HG03175 (cell line): Measurements from ENCODE around the gene KRTAP22-2.

Experiments used
- ATAC-seq: cut with Tn5 transposase; IDR thresholded peaks from one replicate; pipeline ENCODE4 v1.9.1; 2021; ENCODE audit warnings: mild to moderate bottlenecking, moderate library complexity; ENCODE audit not compliant: unreplicated experiment

The KRTAP22-2 gene

DNA sequence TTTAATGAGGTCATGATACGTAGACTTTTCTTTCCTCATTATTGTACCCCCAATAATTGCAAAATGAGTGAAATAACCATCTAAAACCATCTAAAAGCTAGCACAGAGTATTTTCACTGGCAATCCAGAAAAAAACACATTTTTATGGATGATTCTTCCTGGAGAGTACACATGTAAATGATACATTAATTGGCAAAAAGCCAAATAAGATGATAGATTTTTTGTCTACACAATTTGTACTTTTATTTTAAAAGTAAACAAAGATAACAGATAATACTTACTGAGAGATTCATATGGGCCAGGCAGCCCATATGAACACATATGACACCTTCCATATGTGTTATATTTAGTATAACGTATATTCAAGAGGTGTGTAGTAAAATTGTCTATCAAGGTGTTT, 26.6 kb downstream of the KRTAP22-2 start:
- ATAC-seq = no peak

DNA sequence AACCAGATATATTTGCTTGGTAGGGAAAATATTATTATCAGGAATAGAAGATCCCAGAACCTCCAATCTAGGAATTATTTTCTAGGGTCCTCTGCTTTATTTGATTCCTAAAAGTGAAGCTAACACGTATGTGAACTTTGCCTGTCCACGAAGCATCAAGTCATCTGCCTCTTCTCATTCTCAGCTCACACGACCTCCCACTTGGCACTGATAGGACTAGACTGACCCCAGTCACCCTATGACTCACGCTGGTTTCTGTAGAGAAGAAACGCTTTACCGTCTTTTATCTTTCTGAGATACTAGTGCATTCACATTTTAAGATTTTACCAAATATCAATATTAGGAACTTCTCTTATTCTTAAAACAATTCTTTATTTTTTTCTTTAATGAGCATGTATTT, 27.1 kb downstream of the KRTAP22-2 start:
- no peak for ATAC-seq

DNA sequence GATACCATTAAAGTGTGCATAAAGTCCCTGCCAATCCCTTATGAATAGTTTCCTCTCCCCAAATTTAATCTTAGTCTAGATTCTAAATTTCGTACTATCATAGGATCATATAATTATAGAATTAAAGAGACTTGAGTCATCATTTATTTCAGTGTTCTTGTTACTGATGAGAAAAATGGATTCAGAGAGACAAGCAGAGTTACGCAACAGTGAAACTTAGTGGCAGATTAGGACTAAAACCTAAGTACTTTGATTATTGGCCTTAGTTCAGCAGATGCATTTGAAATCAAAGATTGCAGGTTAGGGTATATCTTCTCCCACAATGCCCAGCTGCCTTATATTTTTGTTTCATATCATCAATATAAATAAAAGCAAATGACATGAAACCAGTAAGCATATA, 28.2 kb downstream of the KRTAP22-2 start:
- no peak for ATAC-seq

DNA sequence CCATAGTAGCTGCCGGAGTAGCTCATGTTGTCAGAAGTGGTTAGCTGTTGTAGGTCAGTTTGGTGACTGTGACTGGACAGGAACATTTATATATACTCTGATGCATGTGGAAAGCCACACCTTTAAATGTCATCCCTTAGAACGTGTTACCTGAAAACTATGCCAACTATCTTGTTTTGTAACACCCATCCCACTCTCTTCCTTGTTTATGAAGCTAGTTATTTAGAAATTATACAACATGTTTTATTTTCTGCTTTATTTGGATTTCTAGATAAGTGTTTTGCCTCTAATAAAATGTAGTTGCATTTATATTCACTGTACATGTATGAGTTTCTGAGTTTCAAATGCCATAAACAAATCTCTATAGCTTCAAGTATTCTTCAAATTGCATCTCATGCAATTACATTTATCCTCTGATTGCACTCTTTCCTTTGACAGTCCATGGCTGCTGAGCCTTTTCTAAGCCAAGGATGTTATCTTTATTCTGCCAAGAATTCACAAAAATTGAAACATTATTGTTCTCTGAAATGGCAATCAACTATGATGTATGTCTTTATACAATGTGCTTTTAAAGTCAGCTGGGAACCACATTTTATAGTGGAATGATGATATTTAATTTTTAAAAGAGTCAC, 28.8 kb downstream of the KRTAP22-2 start, which contains the start of gene KRTAP19-7:
Gene KRTAP19-7 (minus strand): TSS at position 51 of the 632 bp plus-strand sequence. CDS start 25 bp downstream, at position 26.
- ATAC-seq = no peak

DNA sequence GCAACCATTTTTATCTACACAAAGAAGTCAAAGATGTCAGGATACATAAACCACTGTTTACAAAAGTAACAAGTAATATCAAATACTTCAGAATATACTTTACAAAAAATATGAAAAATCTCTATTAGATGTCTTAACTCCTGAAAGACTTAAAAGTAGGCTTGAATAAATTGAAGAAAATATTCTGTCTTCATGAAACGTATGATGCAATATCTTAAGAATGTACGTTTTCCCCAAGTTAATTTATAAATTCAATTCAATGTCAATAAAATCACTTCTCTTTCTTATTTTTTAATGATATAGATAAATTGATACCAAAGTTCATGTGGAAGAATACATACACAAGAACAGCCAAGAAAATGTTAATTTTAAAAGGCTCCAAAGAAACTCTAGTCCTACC, 35.1 kb downstream of the KRTAP22-2 start:
- ATAC-seq = no peak

DNA sequence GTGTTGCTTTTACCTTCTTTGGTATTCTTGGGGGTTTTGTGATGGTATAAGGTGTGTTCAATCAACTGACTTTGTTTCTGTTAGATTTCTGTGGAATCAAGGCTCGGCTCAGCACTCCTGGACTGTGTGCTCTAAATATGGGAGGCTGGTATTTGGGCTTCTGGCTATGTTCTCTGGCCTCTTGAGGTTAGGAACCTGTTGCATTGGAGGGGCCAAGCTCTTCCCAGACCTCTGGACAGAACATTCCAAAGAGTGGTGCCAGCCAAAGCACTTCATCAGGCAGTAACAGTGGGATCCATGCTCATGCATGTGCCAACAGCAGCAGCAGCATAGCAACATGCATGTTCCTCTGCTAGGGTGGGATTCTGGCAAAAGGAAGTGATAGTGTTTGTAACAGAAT, 37.4 kb downstream of the KRTAP22-2 start:
- no peak for ATAC-seq

DNA sequence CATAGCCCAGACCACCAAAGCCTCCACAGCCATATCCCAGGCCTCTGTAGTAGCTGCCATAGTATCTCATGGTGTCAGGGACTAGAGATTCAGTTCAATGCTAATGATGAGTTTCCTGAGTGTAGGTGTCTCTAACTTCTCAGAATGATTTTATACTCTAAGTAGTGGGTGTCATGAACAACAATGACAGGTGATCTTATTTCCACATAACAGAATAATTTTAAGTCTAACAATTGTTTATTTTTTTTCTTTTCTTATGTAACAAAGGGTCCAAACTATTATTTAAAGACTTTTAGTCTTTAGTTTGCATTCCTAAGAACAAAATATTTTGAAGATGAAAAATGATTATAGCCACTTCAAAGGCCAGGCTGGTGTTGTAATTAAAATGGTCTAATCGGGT, 48.4 kb downstream of the KRTAP22-2 start, which contains the start of gene KRTAP19-6:
Gene KRTAP19-6 (minus strand): TSS at position 101 of the 400 bp plus-strand sequence. CDS start 31 bp downstream, at position 70.
- no peak for ATAC-seq
